Dendritic cell treated with granulocyte-macrophage colony-stimulating factor and Interleukin-4, amounts not matched to agents 40 ng/mL and 50 ng/mL, for 4 days (primary cell): ENCODE results near the gene SAMD9.
"Not testable (repeated sequence)": the region's sequence is repeated elsewhere in the genome, so short reads cannot be mapped to it uniquely, and the experiment has no call there.

Source experiments
- H3K27ac Mint-ChIP-seq: one replicate; pipeline ENCODE4 v1.8.0; 2022; ENCODE audit warnings: mild to moderate bottlenecking, mixed read lengths
- H3K27me3 Mint-ChIP-seq: one replicate; pipeline ENCODE4 v1.8.0; 2022; ENCODE audit warnings: mild to moderate bottlenecking, mixed read lengths
- H3K36me3 Mint-ChIP-seq: one replicate; pipeline ENCODE4 v1.8.0; 2022; ENCODE audit warnings: low read depth, mixed read lengths
- H3K4me1 Mint-ChIP-seq: one replicate; pipeline ENCODE4 v1.8.0; 2022; ENCODE audit warnings: low read depth, mixed read lengths
- H3K4me3 Mint-ChIP-seq: one replicate; pipeline ENCODE4 v1.8.0; 2022; ENCODE audit warnings: mild to moderate bottlenecking, moderate library complexity, mixed read lengths
- H3K9me3 Mint-ChIP-seq: one replicate; pipeline ENCODE4 v1.8.0; 2022; ENCODE audit warnings: mixed read lengths
- intact Hi-C: fragments of 100-400 bp; cut with micrococcal nuclease; formaldehyde crosslinking; loops from one replicate; pipeline ENCODE4 v1.15.0; 2022

Gene SAMD9

DNA sequence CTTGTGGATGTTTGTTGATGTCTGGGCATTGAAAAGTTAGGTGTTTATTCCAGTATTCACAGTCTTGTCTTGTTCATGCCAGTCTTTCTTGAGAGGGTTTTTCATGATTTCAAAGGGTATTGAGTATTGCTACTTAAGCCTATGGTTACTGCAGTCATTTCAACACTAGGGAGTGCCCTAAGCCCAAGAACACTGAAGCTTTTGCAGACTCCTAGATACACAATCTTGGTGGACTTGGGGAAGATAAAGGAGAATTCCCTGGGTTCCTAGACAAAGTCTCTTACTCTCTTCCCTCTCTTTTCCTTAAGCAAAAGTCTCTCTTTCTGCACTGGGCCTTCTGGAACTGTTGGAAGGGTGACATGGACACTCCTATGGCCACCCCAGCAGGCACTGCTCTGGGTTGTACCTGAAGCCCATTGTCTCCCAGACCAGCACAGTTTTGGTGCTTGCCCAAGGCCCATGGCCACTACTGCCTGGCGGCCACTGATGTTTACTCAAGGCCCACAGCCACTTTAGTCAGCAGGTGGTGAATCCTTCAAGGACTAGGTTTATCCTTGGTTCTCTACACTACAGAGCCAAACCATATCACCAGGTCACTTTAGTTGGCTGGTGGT, 24.9 kb downstream of the SAMD9 start:
- intact Hi-C loops = loop anchor here (1.0 kb wide), 1 partner anchor 135 kb away; no protein-coding TSS in a partner anchor
- Mint-ChIP-seq H3K4me3 (no peak overlapping the region), H3K27me3 (no peaks in the 10 kb centered on the region), H3K9me3 (no peaks in the 10 kb centered on the region), H3K27ac (no peak overlapping the region), H3K4me1 (no peaks in the 10 kb centered on the region), H3K36me3 (no peaks in the 10 kb centered on the region)

- H3K4me3 Mint-ChIP-seq, intact Hi-C loops, H3K27ac Mint-ChIP-seq, H3K4me1 Mint-ChIP-seq, H3K27me3 Mint-ChIP-seq, H3K36me3 Mint-ChIP-seq: not testable (repeated sequence)
- H3K9me3 Mint-ChIP-seq = peaks cover 47% of the 10 kb centered on the region
Measured at GRCh38 chr7:93073357-93073756, 44.4 kb downstream of the SAMD9 start.

- H3K36me3 Mint-ChIP-seq = no peaks in the 10 kb centered on the region
- H3K4me3 Mint-ChIP-seq = no peak overlapping the region
- intact Hi-C loops = no loop called here
- no peaks in the 10 kb centered on the region for H3K4me1 Mint-ChIP-seq
- no peak overlapping the region for H3K27ac Mint-ChIP-seq
- no peaks in the 10 kb centered on the region for H3K27me3 Mint-ChIP-seq
- H3K9me3 Mint-ChIP-seq = peaks cover 6% of the 10 kb centered on the region
Measured at GRCh38 chr7:93062599-93062998, 55.2 kb downstream of the SAMD9 start.

GRCh38 chr7:93060865-93061264, 56.9 kb downstream of the SAMD9 start:
- H3K27me3 Mint-ChIP-seq = no peaks in the 10 kb centered on the region
- H3K9me3 Mint-ChIP-seq = no peaks in the 10 kb centered on the region
- H3K36me3 Mint-ChIP-seq = no peaks in the 10 kb centered on the region
- no peaks in the 10 kb centered on the region for H3K4me1 Mint-ChIP-seq
- no peak overlapping the region for H3K4me3 Mint-ChIP-seq
- intact Hi-C loops = no loop called here
- no peak overlapping the region for H3K27ac Mint-ChIP-seq

DNA sequence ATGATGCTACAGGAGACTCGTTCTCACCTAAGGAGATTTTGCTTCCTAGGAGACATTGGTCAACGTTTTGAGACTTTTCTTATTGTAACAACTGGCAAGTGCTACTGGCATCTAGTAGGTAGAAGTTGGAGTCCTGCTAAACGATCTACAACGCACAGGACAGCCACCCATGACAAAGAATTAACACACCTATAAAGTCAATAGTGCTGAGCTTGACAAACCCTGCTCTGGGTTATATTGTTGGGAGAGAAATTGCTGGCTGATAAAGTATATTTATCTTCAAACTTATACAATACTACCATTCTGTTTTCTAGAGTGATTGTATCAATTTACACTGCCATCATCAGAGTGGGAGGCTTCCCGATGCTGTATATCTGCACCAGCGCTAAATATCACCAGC, 57.8 kb downstream of the SAMD9 start:
- no peak overlapping the region for H3K27ac Mint-ChIP-seq

GRCh38 chr7:93056621-93057020, 61.2 kb downstream of the SAMD9 start:
- not testable (repeated sequence) for H3K4me3 Mint-ChIP-seq, H3K4me1 Mint-ChIP-seq, H3K27me3 Mint-ChIP-seq, H3K9me3 Mint-ChIP-seq, H3K27ac Mint-ChIP-seq, H3K36me3 Mint-ChIP-seq
- intact Hi-C loops = loop anchor here (10.0 kb wide), 1 partner anchor 602 kb away; no protein-coding TSS in a partner anchor

More for the DNA sequence above, 57.8 kb downstream of the SAMD9 start:
- intact Hi-C loops = no loop called here
- Mint-ChIP-seq H3K9me3 (no peaks in the 10 kb centered on the region), H3K4me3 (no peak overlapping the region), H3K4me1 (no peaks in the 10 kb centered on the region), H3K27me3 (no peaks in the 10 kb centered on the region), H3K36me3 (no peaks in the 10 kb centered on the region)

- peaks cover 8% of the 10 kb centered on the region for H3K4me1 Mint-ChIP-seq
- no peaks in the 10 kb centered on the region for H3K27me3 Mint-ChIP-seq
- no peaks in the 10 kb centered on the region for H3K36me3 Mint-ChIP-seq
- H3K9me3 Mint-ChIP-seq = no peaks in the 10 kb centered on the region
- intact Hi-C loops = loop anchor here (1.0 to 10.0 kb wide), 4 partner anchors 221 to 601 kb away; no protein-coding TSS in a partner anchor
- H3K4me3 Mint-ChIP-seq = no peak overlapping the region
- no peak overlapping the region for H3K27ac Mint-ChIP-seq
Measured at GRCh38 chr7:93055543-93056107, 62.2 kb downstream of the SAMD9 start.

GRCh38 chr7:93054975-93055374, 62.8 kb downstream of the SAMD9 start:
- no peak overlapping the region for H3K4me3 Mint-ChIP-seq
- H3K27me3 Mint-ChIP-seq = no peaks in the 10 kb centered on the region
- no peaks in the 10 kb centered on the region for H3K36me3 Mint-ChIP-seq
- peaks cover 8% of the 10 kb centered on the region for H3K4me1 Mint-ChIP-seq
- H3K27ac Mint-ChIP-seq = no peak overlapping the region
- no peaks in the 10 kb centered on the region for H3K9me3 Mint-ChIP-seq
- intact Hi-C loops = loop anchor here (1.0 to 10.0 kb wide), 4 partner anchors 220 to 600 kb away; no protein-coding TSS in a partner anchor

DNA sequence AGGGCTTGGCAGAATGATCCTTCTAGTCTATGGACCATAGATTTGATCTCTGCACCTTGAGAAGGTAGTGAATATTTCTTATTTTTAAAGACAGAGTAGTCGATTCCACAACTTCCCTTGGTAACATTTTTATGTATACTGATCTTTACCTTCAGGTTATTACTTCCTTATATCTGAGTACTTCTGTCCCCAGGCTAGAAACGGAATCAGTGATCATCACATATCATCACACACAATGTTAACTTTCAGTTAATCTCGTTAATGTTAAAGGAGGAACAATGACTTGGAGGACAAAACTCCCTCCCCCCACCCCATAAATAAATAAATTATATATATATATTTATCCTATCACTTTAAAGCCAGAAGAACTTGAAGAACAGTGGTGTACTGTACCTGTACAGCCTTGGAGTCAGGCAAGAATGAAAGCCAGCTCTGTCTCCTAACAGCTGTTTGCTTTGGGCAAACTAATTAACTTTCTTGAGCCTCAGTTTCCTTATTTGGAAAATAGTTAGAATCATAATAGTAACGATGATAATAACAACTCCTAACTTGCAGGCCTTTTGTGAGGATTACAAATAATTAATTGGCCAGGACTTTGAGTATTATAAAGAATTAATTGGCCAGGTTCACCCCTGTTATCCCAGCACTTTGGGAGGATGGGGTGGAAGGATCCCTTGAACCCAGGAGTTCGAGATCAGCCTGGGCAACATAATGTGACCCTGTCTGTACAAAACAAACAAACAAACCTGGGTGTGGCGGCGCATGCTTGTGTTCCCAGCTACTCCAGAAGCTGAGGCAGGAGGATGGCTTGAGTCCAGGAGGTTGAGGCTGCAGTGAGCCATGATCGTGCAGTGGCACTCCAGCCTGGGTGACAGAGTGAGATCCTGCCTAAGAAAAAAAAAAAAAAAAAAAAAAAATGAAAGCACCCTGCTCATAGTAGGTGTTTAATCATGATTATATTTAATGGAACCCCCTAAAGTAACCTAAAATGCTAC, 63.5 kb downstream of the SAMD9 start:
- Mint-ChIP-seq H3K4me1 (peaks cover 8% of the 10 kb centered on the region), H3K4me3 (peak overlapping the region; percentile 15), H3K27me3 (no peaks in the 10 kb centered on the region)

GRCh38 chr7:93053209-93053948, 64.4 kb downstream of the SAMD9 start:
- Mint-ChIP-seq H3K36me3 (no peaks in the 10 kb centered on the region), H3K27me3 (no peaks in the 10 kb centered on the region), H3K9me3 (no peaks in the 10 kb centered on the region), H3K27ac (no peak overlapping the region), H3K4me1 (peaks cover 8% of the 10 kb centered on the region), H3K4me3 (peak overlapping the region; percentile 15)
- intact Hi-C loops = loop anchor here (10.0 kb wide), 1 partner anchor 599 kb away; no protein-coding TSS in a partner anchor

More for the DNA sequence above, 63.5 kb downstream of the SAMD9 start:
- intact Hi-C loops = loop anchor here (2.0 to 10.0 kb wide), 3 partner anchors 219 to 599 kb away; no protein-coding TSS in a partner anchor
- Mint-ChIP-seq H3K27ac (no peak overlapping the region), H3K9me3 (no peaks in the 10 kb centered on the region), H3K36me3 (no peaks in the 10 kb centered on the region)

GRCh38 chr7:93051660-93052059, 66.1 kb downstream of the SAMD9 start:
- intact Hi-C loops = loop anchor here (10.0 kb wide), 1 partner anchor 597 kb away; no protein-coding TSS in a partner anchor
- Mint-ChIP-seq H3K4me1 (peaks cover 8% of the 10 kb centered on the region), H3K4me3 (no peak overlapping the region), H3K9me3 (no peaks in the 10 kb centered on the region), H3K27ac (no peak overlapping the region), H3K36me3 (no peaks in the 10 kb centered on the region), H3K27me3 (no peaks in the 10 kb centered on the region)
